Ovary (tissue), 3 donors: ENCODE results near the gene PRAME.

ENCODE experiments used
- EP300 ChIP-seq: sonication (generic); formaldehyde crosslinking; IDR thresholded peaks from one replicate; pipeline ENCODE4 v1.6.1; 2017; ENCODE audit warnings: antibody characterized with exemption
- POLR2A ChIP-seq: fragments of 450-650 bp; IDR thresholded peaks from one replicate; pipeline ENCODE4 v1.6.1; 2017; ENCODE audit warnings: antibody characterized with exemption, mild to moderate bottlenecking, moderate library complexity
- TF ChIP-seq, protein P1 (sequence below), 3 donors: fragments of 450-650 bp in 2 of 3; fragments of 200-600 bp in 1 of 3; IDR thresholded peaks; one replicate each; pipeline versions ENCODE4 v1.5.1 to v1.8.0; 2016 to 2022; ENCODE audit warnings: antibody characterized with exemption in 3 of 3, mild to moderate bottlenecking in 1 of 3
- donor health status: DM: no; HTN: no; CAD: no.

DNA sequence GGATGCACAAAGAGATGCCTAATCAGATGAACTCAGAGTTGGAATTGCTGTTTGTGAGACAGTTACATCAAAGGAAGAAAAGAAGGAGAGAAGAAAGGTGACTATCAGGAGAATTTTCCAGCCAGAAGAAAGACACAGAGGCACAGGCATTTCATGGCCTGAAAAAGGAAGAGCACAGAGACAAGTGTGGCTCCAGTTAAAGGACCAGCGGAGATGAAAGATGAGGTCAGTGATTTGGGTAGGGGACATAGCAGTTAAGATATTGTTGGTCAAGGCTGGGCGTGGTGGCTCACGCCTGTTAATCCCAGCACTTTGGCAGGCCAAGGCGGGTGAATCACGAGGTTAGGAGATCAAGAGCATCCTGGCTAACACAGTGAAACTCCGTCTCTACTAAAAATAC lies 35.6 kb downstream of the PRAME start:
- TF ChIP-seq POLR2A (no peak), EP300 (no peak)
- TF ChIP-seq, protein P1, sequence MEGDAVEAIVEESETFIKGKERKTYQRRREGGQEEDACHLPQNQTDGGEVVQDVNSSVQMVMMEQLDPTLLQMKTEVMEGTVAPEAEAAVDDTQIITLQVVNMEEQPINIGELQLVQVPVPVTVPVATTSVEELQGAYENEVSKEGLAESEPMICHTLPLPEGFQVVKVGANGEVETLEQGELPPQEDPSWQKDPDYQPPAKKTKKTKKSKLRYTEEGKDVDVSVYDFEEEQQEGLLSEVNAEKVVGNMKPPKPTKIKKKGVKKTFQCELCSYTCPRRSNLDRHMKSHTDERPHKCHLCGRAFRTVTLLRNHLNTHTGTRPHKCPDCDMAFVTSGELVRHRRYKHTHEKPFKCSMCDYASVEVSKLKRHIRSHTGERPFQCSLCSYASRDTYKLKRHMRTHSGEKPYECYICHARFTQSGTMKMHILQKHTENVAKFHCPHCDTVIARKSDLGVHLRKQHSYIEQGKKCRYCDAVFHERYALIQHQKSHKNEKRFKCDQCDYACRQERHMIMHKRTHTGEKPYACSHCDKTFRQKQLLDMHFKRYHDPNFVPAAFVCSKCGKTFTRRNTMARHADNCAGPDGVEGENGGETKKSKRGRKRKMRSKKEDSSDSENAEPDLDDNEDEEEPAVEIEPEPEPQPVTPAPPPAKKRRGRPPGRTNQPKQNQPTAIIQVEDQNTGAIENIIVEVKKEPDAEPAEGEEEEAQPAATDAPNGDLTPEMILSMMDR (IDR thresholded peaks at IDR 0.05), result no peak
